DND-41 (cell line): ENCODE results near the gene FAM20C.

Source experiments
- CTCF ChIP-seq: IDR thresholded peaks from 2 replicates; pipeline ENCODE4 v1.5.1; 2012; ENCODE audit warnings: borderline replicate concordance, low read length, moderate library complexity, mild to moderate bottlenecking; ENCODE audit not compliant: poor library complexity, severe bottlenecking; ENCODE audit errors: extremely low read depth
- EZH2 ChIP-seq: IDR thresholded peaks from 3 replicates; pipeline ENCODE4 v1.6.1; 2012; ENCODE audit warnings: borderline replicate concordance, low read depth, mild to moderate bottlenecking, moderate library complexity, low read length, inconsistent platforms; ENCODE audit not compliant: severe bottlenecking

GRCh38 chr7:191981-192649, at the start of gene FAM20C:
- TF ChIP-seq CTCF: no peak
- TF ChIP-seq EZH2: no peak
